SW 1271 (cell line): ENCODE results near the gene CEND1.
"Not testable (repeated sequence)": the region's sequence is repeated elsewhere in the genome, so short reads cannot be mapped to it uniquely, and the experiment has no call there.

Experiments
- DNase-seq, 2 experiments: peaks; one replicate each; lab custom pipeline; 2025; lab: John Stamatoyannopoulos, UW

CEND1 gene

GRCh38 chr11:763549-764321, 26.2 kb downstream of the CEND1 start:
- no peak for DNase-seq

GRCh38 chr11:763073-763463, 26.8 kb downstream of the CEND1 start:
- DNase-seq, result no peak

GRCh38 chr11:762421-763072, 27.3 kb downstream of the CEND1 start:
- peak; percentile 31 to 43 for DNase-seq

- no peak for DNase-seq
These were observed 28.3 kb downstream of the CEND1 start for GRCh38 chr11:761526-762108.

- DNase-seq, result no peak
These were observed 29.7 kb downstream of the CEND1 start for GRCh38 chr11:760236-760635.

- no peak for DNase-seq
These were observed 40.2 kb downstream of the CEND1 start for GRCh38 chr11:749731-750130.

- no peak for DNase-seq
These were observed 41.9 kb downstream of the CEND1 start for GRCh38 chr11:748007-748359.

GRCh38 chr11:747158-748006, 42.5 kb downstream of the CEND1 start, which contains the start of gene TALDO1:
Gene TALDO1 (plus strand): TSS chr11:747464. CDS start chr11:747482, 18 bp downstream.
- DNase-seq, result peak; percentile 65 to 82

- DNase-seq, result peak in 1 of 2 experiments; percentile 23
These were observed 43.4 kb downstream of the CEND1 start for GRCh38 chr11:746289-747157.

GRCh38 chr11:745428-745827, 44.5 kb downstream of the CEND1 start:
- no peak for DNase-seq

GRCh38 chr11:742571-743201, 47.2 kb downstream of the CEND1 start:
- no peak for DNase-seq

GRCh38 chr11:742156-742546, 47.7 kb downstream of the CEND1 start:
- no peak for DNase-seq

- not testable (repeated sequence) for DNase-seq
These were observed 52.0 kb downstream of the CEND1 start for GRCh38 chr11:737899-738298.

GRCh38 chr11:737366-737765, 52.5 kb downstream of the CEND1 start:
- DNase-seq, result no peak
